Measurements from ENCODE around the gene ZNF746. TPM values are rescaled to one million over a fixed set of nuclear protein-coding genes. Genes with fewer than 3 reads are reported as not detected.

The ZNF746 gene
- polyA plus RNA-seq, 1 donor (not counting 4 experiments of a cell fraction or from before 2014, with no cell fraction given), result 7.0 TPM

DNA sequence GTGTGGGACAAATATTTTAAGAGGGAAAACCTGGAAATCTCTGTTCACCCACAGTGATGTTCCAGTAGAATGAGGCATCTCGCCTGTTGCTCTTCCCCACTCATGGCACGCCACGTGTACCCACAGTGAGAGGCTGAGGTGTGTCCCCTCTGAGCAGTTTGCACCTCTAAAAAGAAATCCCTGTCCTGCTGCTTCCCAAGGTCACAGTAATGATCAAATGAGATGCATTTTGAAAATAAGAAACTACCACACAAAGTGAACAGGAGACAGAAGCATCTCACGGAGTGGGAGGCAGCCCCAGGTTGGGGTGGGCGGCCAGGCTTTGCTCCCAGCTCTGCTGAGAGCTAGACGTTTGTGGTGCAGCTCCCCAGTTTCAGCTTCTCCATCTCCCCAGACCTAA lies 24.4 kb downstream of the ZNF746 start:
- peaks cover 2% of the 10 kb centered on the region for H3K79me2 ChIP-seq (ENCODE audit: control insufficient read depth, insufficient read depth, low read length)
- H3K4me1 ChIP-seq (ENCODE audit: control insufficient read depth, extremely low read depth, insufficient read depth, low read length), result no peaks in the 10 kb centered on the region
- H3K27me3 ChIP-seq (ENCODE audit: control insufficient read depth, extremely low read depth, insufficient read depth, low read length), result no peaks in the 10 kb centered on the region
- no peak overlapping the region for H2AFZ ChIP-seq (ENCODE audit: control insufficient read depth, low read length)
- no peaks in the 10 kb centered on the region for H3K9me3 ChIP-seq (ENCODE audit: control insufficient read depth, low read depth, low read length)
- no peak for TF ChIP-seq EZH2 (IDR thresholded peaks at IDR 0.05; ENCODE audit: low read length)
- TF ChIP-seq, protein P1, sequence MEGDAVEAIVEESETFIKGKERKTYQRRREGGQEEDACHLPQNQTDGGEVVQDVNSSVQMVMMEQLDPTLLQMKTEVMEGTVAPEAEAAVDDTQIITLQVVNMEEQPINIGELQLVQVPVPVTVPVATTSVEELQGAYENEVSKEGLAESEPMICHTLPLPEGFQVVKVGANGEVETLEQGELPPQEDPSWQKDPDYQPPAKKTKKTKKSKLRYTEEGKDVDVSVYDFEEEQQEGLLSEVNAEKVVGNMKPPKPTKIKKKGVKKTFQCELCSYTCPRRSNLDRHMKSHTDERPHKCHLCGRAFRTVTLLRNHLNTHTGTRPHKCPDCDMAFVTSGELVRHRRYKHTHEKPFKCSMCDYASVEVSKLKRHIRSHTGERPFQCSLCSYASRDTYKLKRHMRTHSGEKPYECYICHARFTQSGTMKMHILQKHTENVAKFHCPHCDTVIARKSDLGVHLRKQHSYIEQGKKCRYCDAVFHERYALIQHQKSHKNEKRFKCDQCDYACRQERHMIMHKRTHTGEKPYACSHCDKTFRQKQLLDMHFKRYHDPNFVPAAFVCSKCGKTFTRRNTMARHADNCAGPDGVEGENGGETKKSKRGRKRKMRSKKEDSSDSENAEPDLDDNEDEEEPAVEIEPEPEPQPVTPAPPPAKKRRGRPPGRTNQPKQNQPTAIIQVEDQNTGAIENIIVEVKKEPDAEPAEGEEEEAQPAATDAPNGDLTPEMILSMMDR (optimal IDR thresholded peaks at IDR 0.05 in 1 of 3, IDR thresholded peaks at IDR 0.05 in 1 of 3, conservative IDR thresholded peaks at IDR 0.05 in 1 of 3; ENCODE audit: extremely low read depth in 1 of 3, insufficient read depth in 2 of 3, low read length in 3 of 3), result no peak
- peaks cover 16 to 24% of the 10 kb centered on the region in 2 experiments for H3K36me3 ChIP-seq (ENCODE audit: control insufficient read depth in 2 of 2, extremely low read depth in 1 of 2, insufficient read depth in 2 of 2, low read length in 2 of 2)
- H4K20me1 ChIP-seq (ENCODE audit: control insufficient read depth, extremely low read depth, insufficient read depth, low read length), result no peaks in the 10 kb centered on the region
- H3K27ac ChIP-seq (ENCODE audit: control insufficient read depth, insufficient read depth, low read length), result no peak overlapping the region
- H3K4me3 ChIP-seq (ENCODE audit: control insufficient read depth in 2 of 3, extremely low read depth in 1 of 3, insufficient read depth in 2 of 3, low read depth in 1 of 3, low read length in 3 of 3), result no peak overlapping the region
- DNase-seq (ENCODE audit: low read depth, low spot score) (no peak), FAIRE-seq (no peak)
- no peaks in the 10 kb centered on the region for H3K9me1 ChIP-seq (ENCODE audit: control insufficient read depth, extremely low read depth, insufficient read depth, low read length)
- H3K4me2 ChIP-seq (ENCODE audit: control insufficient read depth, extremely low read depth, insufficient read depth, low read depth, low read length), result no peak overlapping the region
- H3K9ac ChIP-seq (ENCODE audit: control insufficient read depth, extremely low read depth, insufficient read depth, low read length), result no peak overlapping the region
- dilution Hi-C loops (cut with MboI; ENCODE audit: extremely low pct_ligation_motif_present, low sequenced_read_pairs), result no loop called here

DNA sequence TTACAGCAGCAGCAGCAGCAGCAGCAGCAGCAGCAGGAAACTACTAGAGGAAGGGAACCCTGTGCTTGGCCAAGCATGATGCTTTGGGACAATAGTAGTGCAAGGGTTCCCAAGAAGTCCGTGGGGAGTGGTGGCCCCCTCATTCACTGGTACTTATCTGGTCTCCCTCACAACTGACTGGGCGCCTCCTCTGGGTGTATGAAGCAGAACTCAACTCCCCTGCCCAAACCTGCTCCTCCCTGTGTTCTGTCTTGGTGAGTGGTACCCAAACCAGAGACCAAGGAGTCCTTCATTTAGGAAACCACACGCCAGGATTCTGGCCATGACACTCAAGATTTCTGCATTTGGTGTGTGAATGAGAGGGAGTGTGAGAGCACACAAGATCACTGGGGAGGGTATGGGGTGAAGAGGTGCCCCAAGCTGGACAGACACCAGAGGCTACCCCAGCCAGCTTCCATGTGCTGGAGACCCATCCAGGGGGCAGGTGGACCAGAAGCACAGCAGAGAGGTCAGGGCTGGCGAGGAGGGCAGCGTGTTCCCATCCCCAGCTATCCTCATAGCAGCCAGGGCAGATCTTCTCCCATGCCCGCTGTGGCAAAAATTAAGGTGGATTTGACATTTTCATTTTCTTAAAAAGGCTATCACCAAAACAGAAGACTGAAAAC lies 26.2 kb downstream of the ZNF746 start:
- dilution Hi-C loops (cut with MboI; ENCODE audit: extremely low pct_ligation_motif_present, low sequenced_read_pairs), result no loop called here

More for the DNA sequence above, 26.2 kb downstream of the ZNF746 start:
- no peak for DNase-seq (ENCODE audit: low read depth, low spot score)
- no peak overlapping the region for H2AFZ ChIP-seq (ENCODE audit: control insufficient read depth, low read length)
- H3K36me3 ChIP-seq (ENCODE audit: control insufficient read depth in 2 of 2, extremely low read depth in 1 of 2, insufficient read depth in 2 of 2, low read length in 2 of 2), result peaks cover 9 to 12% of the 10 kb centered on the region in 2 experiments
- no peak overlapping the region for H3K4me2 ChIP-seq (ENCODE audit: control insufficient read depth, extremely low read depth, insufficient read depth, low read depth, low read length)
- no peaks in the 10 kb centered on the region for H3K27me3 ChIP-seq (ENCODE audit: control insufficient read depth, extremely low read depth, insufficient read depth, low read length)
- TF ChIP-seq EZH2 (IDR thresholded peaks at IDR 0.05; ENCODE audit: low read length), result no peak
- TF ChIP-seq, protein P1 (optimal IDR thresholded peaks at IDR 0.05 in 1 of 3, IDR thresholded peaks at IDR 0.05 in 1 of 3, conservative IDR thresholded peaks at IDR 0.05 in 1 of 3; ENCODE audit: extremely low read depth in 1 of 3, insufficient read depth in 2 of 3, low read length in 3 of 3), result no peak
- H3K27ac ChIP-seq (ENCODE audit: control insufficient read depth, insufficient read depth, low read length), result no peak overlapping the region
- H3K79me2 ChIP-seq (ENCODE audit: control insufficient read depth, insufficient read depth, low read length), result peaks cover 2% of the 10 kb centered on the region
- no peaks in the 10 kb centered on the region for H3K4me1 ChIP-seq (ENCODE audit: control insufficient read depth, extremely low read depth, insufficient read depth, low read length)
- no peak overlapping the region for H3K4me3 ChIP-seq (ENCODE audit: control insufficient read depth in 2 of 3, extremely low read depth in 1 of 3, insufficient read depth in 2 of 3, low read depth in 1 of 3, low read length in 3 of 3)
- no peak for FAIRE-seq
- no peaks in the 10 kb centered on the region for H3K9me3 ChIP-seq (ENCODE audit: control insufficient read depth, low read depth, low read length)
- H4K20me1 ChIP-seq (ENCODE audit: control insufficient read depth, extremely low read depth, insufficient read depth, low read length), result no peaks in the 10 kb centered on the region
- no peaks in the 10 kb centered on the region for H3K9me1 ChIP-seq (ENCODE audit: control insufficient read depth, extremely low read depth, insufficient read depth, low read length)
- no peak overlapping the region for H3K9ac ChIP-seq (ENCODE audit: control insufficient read depth, extremely low read depth, insufficient read depth, low read length)

Data from keratinocyte (primary cell).